Effector memory CD4-positive, alpha-beta T cell (primary cell): Measurements from ENCODE around the gene COLGALT1.

Experiments
- DNase-seq, 3 donors: peaks; one replicate each; pipeline ENCODE4 v3.0.0-alpha.2; 2020
- H3K27ac ChIP-seq: 2 replicates; pipeline ENCODE4 v1.7.0; 2013; ENCODE audit warnings: mild to moderate bottlenecking, low read length, moderate library complexity; ENCODE audit not compliant: insufficient read depth, poor library complexity, severe bottlenecking
- H3K27me3 ChIP-seq: replicated peaks from 2 replicates; pipeline ENCODE4 v1.7.0; 2013; ENCODE audit warnings: mild to moderate bottlenecking, low read length; ENCODE audit not compliant: insufficient read depth, control insufficient read depth, poor library complexity, severe bottlenecking
- H3K36me3 ChIP-seq: 2 replicates; pipeline ENCODE4 v1.7.0; 2013; ENCODE audit warnings: mild to moderate bottlenecking, low read length, moderate library complexity; ENCODE audit not compliant: control insufficient read depth, insufficient read depth
- H3K4me1 ChIP-seq: 2 replicates; pipeline ENCODE4 v1.7.0; 2013; ENCODE audit warnings: low read length, mild to moderate bottlenecking; ENCODE audit not compliant: control insufficient read depth, insufficient read depth, poor library complexity, severe bottlenecking
- H3K4me3 ChIP-seq: 2 replicates; pipeline ENCODE4 v1.7.0; 2013; ENCODE audit warnings: low read length, low read depth, mild to moderate bottlenecking; ENCODE audit not compliant: insufficient read depth, poor library complexity, severe bottlenecking
- H3K9me3 ChIP-seq: 2 replicates; pipeline ENCODE4 v1.7.0; 2013; ENCODE audit warnings: mild to moderate bottlenecking, low read length, moderate library complexity; ENCODE audit not compliant: control insufficient read depth

The COLGALT1 gene

DNA sequence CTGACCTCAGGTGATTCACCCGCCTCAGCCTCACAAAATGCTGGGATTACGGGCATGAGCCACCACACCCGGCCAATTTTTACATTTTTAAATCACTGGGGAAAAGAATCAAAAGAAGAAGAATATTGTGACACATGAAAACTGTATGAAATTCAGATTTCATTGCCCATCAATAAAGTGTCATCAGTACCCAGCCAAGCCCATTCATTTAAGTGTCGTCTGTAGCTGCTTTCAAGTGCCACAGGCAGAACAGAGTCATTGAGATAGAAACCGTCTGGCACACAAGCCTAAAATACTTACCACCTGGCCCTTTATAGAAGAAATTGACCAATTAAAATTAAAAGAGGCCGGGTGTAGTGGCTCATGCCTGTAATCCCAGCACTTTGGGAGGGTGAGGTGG is 15.3 kb downstream of the COLGALT1 start:
- no peak for DNase-seq
- peaks cover 62% of the 10 kb centered on the region for H3K36me3 ChIP-seq
- no peaks in the 10 kb centered on the region for H3K27me3 ChIP-seq
- H3K9me3 ChIP-seq = no peaks in the 10 kb centered on the region
- no peaks in the 10 kb centered on the region for H3K4me1 ChIP-seq
- no peak overlapping the region for H3K4me3 ChIP-seq
- H3K27ac ChIP-seq = no peak overlapping the region

DNA sequence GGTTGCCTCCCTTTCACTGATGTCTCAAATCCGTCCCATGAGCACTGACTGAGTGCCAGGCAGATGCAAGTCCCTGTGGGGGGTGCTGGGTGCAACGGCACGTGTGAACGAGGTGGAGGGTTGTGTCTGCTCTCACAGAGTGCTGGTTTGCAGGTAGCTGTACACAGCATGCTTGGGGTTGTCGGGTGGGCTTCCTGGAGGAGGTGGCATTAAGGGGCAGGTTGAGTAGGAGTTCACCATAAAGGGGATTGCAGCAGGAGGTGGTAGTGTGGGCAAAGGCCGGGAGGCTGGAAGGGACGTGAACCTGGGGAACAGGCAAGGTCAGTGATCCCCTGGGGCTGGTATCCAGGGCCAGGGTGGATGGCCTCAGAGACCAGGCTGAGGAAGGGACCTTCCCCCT is 17.2 kb downstream of the COLGALT1 start:
- H3K36me3 ChIP-seq = peaks cover 54% of the 10 kb centered on the region
- DNase-seq = no peak

GRCh38 chr19:17575871-17576757 is 20.7 kb downstream of the COLGALT1 start:
- H3K36me3 ChIP-seq = peaks cover 56% of the 10 kb centered on the region
- no peak overlapping the region for H3K4me3 ChIP-seq
- H3K27me3 ChIP-seq = no peaks in the 10 kb centered on the region
- no peak overlapping the region for H3K27ac ChIP-seq
- no peaks in the 10 kb centered on the region for H3K9me3 ChIP-seq
- no peak for DNase-seq
- no peaks in the 10 kb centered on the region for H3K4me1 ChIP-seq

More for the DNA sequence above, 17.2 kb downstream of the COLGALT1 start:
- H3K4me3 ChIP-seq = no peak overlapping the region
- H3K4me1 ChIP-seq = no peaks in the 10 kb centered on the region
- no peaks in the 10 kb centered on the region for H3K9me3 ChIP-seq
- no peak overlapping the region for H3K27ac ChIP-seq
- no peaks in the 10 kb centered on the region for H3K27me3 ChIP-seq

GRCh38 chr19:17576758-17577456 is 21.5 kb downstream of the COLGALT1 start:
- no peak overlapping the region for H3K27ac ChIP-seq
- H3K9me3 ChIP-seq = no peaks in the 10 kb centered on the region
- no peaks in the 10 kb centered on the region for H3K4me1 ChIP-seq
- H3K4me3 ChIP-seq = no peak overlapping the region
- no peak for DNase-seq
- H3K27me3 ChIP-seq = no peaks in the 10 kb centered on the region
- peaks cover 55% of the 10 kb centered on the region for H3K36me3 ChIP-seq

DNA sequence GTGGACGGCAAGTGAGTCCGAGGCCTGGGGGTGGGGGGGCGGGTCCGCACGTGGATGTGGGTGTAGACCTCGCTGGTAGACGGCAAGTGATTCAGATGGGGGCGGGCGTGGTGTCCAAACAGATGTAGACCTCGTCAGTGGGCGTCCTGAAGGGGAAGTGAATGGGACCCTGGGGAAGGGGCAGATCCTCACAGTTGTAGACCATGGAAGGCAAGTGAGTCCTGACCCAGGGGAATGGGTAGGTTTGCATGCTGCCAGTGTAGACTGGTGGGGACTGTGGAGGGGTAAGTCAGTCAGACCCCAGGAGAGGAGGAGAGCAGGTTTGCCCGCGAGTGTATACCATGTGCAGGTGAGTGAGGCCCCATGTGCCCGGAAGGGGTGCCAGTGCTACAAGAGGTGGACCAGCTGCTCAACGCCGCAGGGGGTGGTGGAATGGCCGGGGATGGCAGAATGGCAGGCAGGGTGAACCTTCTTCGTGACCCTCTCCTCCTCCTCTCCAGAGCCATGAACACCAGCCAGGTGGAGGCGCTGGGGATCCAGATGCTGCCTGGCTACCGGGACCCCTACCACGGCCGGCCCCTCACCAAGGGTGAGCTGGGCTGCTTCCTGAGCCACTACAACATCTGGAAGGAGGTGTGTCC is 22.1 kb downstream of the COLGALT1 start:
- DNase-seq = no peak
- Histone ChIP-seq H3K27ac (no peak overlapping the region), H3K4me3 (no peak overlapping the region), H3K36me3 (peaks cover 49% of the 10 kb centered on the region), H3K27me3 (no peaks in the 10 kb centered on the region), H3K9me3 (no peaks in the 10 kb centered on the region), H3K4me1 (no peaks in the 10 kb centered on the region)

DNA sequence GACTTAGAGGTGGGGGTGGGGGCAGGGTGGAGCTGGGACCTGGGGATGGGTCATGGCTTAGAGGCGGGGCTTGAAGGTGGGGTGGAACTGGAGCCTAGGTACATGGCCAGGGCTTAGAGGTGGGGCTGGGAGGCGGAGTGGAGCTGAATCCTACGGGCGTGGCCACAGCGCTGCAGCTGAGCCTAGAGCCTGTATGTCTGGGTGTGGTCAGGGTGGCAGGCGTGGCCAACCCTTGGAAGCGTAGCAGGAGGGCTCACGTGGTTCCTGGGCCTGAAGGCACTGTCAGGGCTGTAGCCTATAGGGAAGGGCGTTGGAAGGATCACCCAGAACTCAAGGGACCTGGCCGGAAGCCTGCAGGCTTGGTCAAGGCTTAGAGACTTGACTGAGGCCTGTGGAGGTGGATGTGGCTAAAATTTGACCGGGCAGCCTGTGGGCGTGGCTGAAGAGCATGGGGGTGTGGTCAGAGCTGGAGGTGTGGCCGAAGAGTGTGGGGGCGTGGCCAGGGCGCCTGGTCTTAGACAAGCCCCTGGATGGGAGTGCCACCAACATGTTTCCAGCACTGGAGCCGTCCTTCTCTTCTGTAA is 24.3 kb downstream of the COLGALT1 start:
- no peaks in the 10 kb centered on the region for H3K4me1 ChIP-seq
- DNase-seq = no peak
- H3K9me3 ChIP-seq = no peaks in the 10 kb centered on the region
- no peaks in the 10 kb centered on the region for H3K27me3 ChIP-seq
- H3K4me3 ChIP-seq = no peak overlapping the region
- peaks cover 42% of the 10 kb centered on the region for H3K36me3 ChIP-seq
- H3K27ac ChIP-seq = no peak overlapping the region

DNA sequence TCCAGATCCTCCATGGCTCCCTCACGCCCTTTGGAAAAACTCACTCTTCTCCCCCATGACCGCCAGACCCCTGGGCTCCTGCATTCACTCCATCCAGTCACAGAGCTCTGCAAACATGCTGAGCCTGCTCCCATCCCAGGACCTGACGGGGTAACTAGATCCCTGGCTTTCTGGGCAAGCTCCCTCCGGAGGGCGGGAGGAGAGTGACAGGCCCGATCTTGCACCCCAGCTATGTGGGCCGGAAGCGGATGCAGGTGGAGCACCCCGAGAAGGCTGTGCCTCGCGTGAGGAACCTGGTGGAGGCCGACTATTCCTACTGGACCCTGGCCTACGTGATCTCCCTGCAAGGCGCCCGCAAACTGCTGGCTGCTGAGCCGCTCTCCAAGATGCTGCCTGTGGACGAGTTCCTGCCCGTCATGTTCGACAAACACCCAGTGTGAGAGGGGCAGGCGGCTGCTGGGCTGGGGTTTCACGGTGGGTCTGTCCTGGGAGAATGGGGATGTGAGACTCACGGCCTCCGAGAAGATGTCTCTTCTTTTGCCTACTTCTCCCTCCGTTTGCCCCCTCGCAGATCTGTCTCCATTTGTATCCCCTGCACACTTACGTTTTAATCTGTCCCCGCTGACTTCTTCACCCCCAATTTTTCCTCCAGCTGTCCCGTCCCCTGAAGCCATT is 25.2 kb downstream of the COLGALT1 start:
- Histone ChIP-seq H3K4me1 (no peaks in the 10 kb centered on the region), H3K27me3 (no peaks in the 10 kb centered on the region), H3K36me3 (peaks cover 38% of the 10 kb centered on the region), H3K4me3 (no peak overlapping the region), H3K27ac (no peak overlapping the region), H3K9me3 (no peaks in the 10 kb centered on the region)
- DNase-seq = no peak

- Histone ChIP-seq H3K36me3 (peaks cover 37% of the 10 kb centered on the region), H3K4me3 (no peak overlapping the region), H3K27ac (no peak overlapping the region), H3K27me3 (no peaks in the 10 kb centered on the region), H3K4me1 (no peaks in the 10 kb centered on the region), H3K9me3 (no peaks in the 10 kb centered on the region)
- DNase-seq = no peak
These were observed 25.9 kb downstream of the COLGALT1 start for GRCh38 chr19:17581211-17581874.

GRCh38 chr19:17582613-17583012 is 27.2 kb downstream of the COLGALT1 start:
- no peak overlapping the region for H3K4me3 ChIP-seq
- H3K36me3 ChIP-seq = peaks cover 35% of the 10 kb centered on the region
- no peak overlapping the region for H3K27ac ChIP-seq
- H3K9me3 ChIP-seq = no peaks in the 10 kb centered on the region
- DNase-seq = no peak
- no peaks in the 10 kb centered on the region for H3K27me3 ChIP-seq
- no peaks in the 10 kb centered on the region for H3K4me1 ChIP-seq
